GM23338 (cell line): ENCODE measurements around the gene TBC1D7.

ENCODE experiments used
- CTCF ChIP-seq, 2 experiments: fragments of 200-600 bp in 1 of 2; sonication (generic) in 1 of 2; conservative IDR thresholded peaks; 2 replicates each; pipeline versions ENCODE4 v1.5.1 to v1.6.1; 2016 to 2017; ENCODE audit warnings: antibody characterized with exemption in 2 of 2, low read depth in 2 of 2, mild to moderate bottlenecking in 2 of 2, moderate library complexity in 1 of 2
- EZH2 ChIP-seq: fragments of 200-600 bp; sonication (generic); IDR thresholded peaks from one replicate; pipeline ENCODE4 v1.8.0; 2017; ENCODE audit warnings: antibody characterized with exemption, mild to moderate bottlenecking, low read depth; ENCODE audit not compliant: unreplicated experiment
- EZH2phosphoT487 ChIP-seq: fragments of 200-600 bp; sonication (generic); IDR thresholded peaks from one replicate; pipeline ENCODE4 v1.8.1; 2018; ENCODE audit warnings: antibody characterized with exemption; ENCODE audit not compliant: unreplicated experiment
- POLR2AphosphoS5 ChIP-seq: IDR thresholded peaks from 2 replicates; pipeline ENCODE4 v1.6.1; 2016; ENCODE audit warnings: antibody characterized with exemption, low read depth
- STAT1 ChIP-seq: IDR thresholded peaks from one replicate; pipeline ENCODE4 v1.6.1; 2016; ENCODE audit warnings: antibody characterized with exemption; ENCODE audit not compliant: unreplicated experiment

GRCh38 chr6:13287104-13287503 lies 41.2 kb downstream of the TBC1D7 start:
- TF ChIP-seq CTCF (conservative IDR thresholded peaks at IDR 0.05; ENCODE audit: low read depth in 2 of 2) (no peak), EZH2 (no peak), POLR2AphosphoS5 (no peak), STAT1 (no peak), EZH2phosphoT487 (no peak)
